Stimulated activated CD8-positive, alpha-beta memory T cell treated with anti-CD3 and anti-CD28 coated beads, Interleukin-2, amount 100 ng/mL, for 1 hour (primary cell): ENCODE data around the gene NOXA1.
"Not testable (repeated sequence)": the region's sequence is repeated elsewhere in the genome, so short reads cannot be mapped to it uniquely, and the experiment has no call there.

ENCODE experiments used
- DNase-seq, 2 donors: peaks; one replicate each; pipeline ENCODE4 v3.0.0-alpha.2; 2020; ENCODE audit warnings: low read depth in 2 of 2

The NOXA1 gene

GRCh38 chr9:137438591-137439157, 15.5 kb downstream of the NOXA1 start:
- no peak for DNase-seq

- no peak for DNase-seq
Observed at GRCh38 chr9:137439158-137439714, 16.0 kb downstream of the NOXA1 start.

- DNase-seq = no peak
Observed at GRCh38 chr9:137441289-137441934, 18.2 kb downstream of the NOXA1 start, which contains the start of gene ENTPD8. Gene ENTPD8 (minus strand): TSS chr9:137441357. CDS start chr9:137438285, 3,072 bp downstream.

GRCh38 chr9:137441935-137442321, 18.7 kb downstream of the NOXA1 start:
- DNase-seq = no peak

GRCh38 chr9:137444106-137444790, 21.1 kb downstream of the NOXA1 start:
- no peak for DNase-seq

GRCh38 chr9:137445275-137445807, 22.1 kb downstream of the NOXA1 start:
- peak; percentile 60 to 73 for DNase-seq

GRCh38 chr9:137445930-137446431, 22.8 kb downstream of the NOXA1 start:
- no peak for DNase-seq

GRCh38 chr9:137446851-137447471, 23.8 kb downstream of the NOXA1 start:
- no peak for DNase-seq

GRCh38 chr9:137447722-137448601, 24.8 kb downstream of the NOXA1 start:
- DNase-seq = no peak

GRCh38 chr9:137448602-137448962, 25.4 kb downstream of the NOXA1 start:
- no peak for DNase-seq

GRCh38 chr9:137449081-137449844, 26.1 kb downstream of the NOXA1 start:
- DNase-seq = no peak

- peak in 1 of 2 donors; percentile 36 for DNase-seq
Observed at GRCh38 chr9:137449931-137450538, 26.8 kb downstream of the NOXA1 start.

- not testable (repeated sequence) for DNase-seq
Observed at GRCh38 chr9:137450539-137451222, 27.5 kb downstream of the NOXA1 start.

- DNase-seq = not testable (repeated sequence)
Observed at GRCh38 chr9:137451264-137452005, 28.2 kb downstream of the NOXA1 start.

GRCh38 chr9:137452006-137452760, 29.0 kb downstream of the NOXA1 start:
- DNase-seq = no peak

GRCh38 chr9:137452761-137453642, 29.8 kb downstream of the NOXA1 start:
- no peak for DNase-seq
